ENCODE measurements around the gene THOC6.
"Not testable (repeated sequence)": the region's sequence is repeated elsewhere in the genome, so short reads cannot be mapped to it uniquely, and the experiment has no call there.

THOC6 gene

GRCh38 chr16:3054965-3055733, 31.3 kb downstream of the THOC6 start:
- DNase-seq (ENCODE audit: low read depth, low spot score), result no peak

DNA sequence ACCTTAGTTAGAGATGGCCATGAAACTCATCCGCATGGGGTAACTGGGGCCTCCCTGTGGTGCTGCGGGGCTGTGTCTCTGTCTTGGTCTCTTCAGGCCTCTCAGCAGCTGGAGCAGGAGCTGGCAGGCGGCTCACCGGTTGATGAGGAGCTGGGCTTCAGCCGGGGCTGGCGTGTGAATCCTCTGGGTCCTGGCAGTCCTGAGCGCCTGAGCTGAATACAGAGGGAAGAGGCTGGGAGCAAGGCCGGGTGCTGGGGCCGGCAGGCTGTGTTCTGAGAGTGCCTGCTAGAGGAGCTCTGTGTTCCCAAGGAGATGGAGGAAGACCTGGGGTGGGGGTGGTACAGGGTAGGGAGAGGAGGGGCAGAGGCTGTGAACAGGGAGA, 31.9 kb downstream of the THOC6 start:
- not testable (repeated sequence) for DNase-seq (ENCODE audit: low read depth, low spot score)

GRCh38 chr16:3056336-3057180, 32.7 kb downstream of the THOC6 start:
- DNase-seq (ENCODE audit: low read depth, low spot score), result no peak

- DNase-seq (ENCODE audit: low read depth, low spot score), result no peak
Measured at GRCh38 chr16:3057181-3058138, 33.6 kb downstream of the THOC6 start.

DNA sequence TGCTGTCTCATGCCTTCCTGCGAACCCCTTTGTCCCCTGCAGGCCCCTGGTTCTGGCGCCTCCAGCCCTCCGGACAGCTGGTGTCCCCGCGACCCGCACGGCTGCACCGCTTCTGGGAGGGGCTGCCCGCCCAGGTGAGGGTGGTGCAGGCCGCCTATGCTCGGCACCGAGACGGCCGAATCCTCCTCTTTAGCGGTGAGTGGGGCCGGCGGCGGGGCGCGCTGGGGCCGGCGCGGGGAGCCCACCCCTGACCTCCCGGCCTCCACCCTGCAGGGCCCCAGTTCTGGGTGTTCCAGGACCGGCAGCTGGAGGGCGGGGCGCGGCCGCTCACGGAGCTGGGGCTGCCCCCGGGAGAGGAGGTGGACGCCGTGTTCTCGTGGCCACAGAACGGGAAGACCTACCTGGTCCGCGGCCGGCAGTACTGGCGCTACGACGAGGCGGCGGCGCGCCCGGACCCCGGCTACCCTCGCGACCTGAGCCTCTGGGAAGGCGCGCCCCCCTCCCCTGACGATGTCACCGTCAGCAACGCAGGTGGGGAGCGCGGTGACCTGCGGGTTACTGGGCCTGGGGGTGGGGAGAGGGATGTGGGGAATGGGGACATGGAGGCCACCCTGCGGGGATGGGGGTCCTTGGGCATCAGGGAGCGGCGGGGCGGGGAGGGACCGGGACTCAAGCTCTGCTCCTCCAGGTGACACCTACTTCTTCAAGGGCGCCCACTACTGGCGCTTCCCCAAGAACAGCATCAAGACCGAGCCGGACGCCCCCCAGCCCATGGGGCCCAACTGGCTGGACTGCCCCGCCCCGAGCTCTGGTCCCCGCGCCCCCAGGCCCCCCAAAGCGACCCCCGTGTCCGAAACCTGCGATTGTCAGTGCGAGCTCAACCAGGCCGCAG, 34.5 kb downstream of the THOC6 start:
- DNase-seq (ENCODE audit: low read depth, low spot score), result no peak

DNA sequence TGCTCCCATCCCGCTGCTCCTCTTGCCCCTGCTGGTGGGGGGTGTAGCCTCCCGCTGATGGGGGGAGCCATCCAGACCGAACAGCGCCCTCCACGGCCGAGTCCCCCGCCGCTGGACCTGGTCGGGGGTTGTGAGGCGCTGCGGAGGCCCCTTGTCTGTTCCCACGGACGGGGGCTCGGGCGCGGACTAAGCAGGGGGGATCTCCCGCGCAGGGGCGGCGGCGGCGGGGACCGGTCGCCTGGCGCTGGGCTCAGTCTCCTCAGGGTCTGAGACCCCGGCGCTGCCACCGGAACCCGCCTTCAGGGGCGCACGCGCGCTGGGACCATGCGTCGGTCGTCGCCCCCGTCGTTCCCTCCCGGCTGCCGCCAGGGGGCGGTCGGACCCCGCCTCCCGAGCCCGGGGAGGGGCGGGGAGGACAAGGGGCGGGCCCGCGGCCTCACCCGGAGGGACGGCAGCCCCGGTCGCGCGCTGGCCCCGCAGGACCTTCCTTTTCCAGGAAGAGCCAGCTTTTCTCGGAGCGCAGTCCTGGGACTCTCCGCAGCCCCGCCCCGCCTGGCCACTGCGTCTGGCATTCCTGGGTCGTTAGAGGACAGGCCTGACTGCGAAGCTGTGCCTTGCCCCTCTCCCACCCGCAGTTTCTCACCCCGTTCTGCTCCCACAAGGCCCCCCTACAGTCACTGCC, 35.3 kb downstream of the THOC6 start:
- no peak for DNase-seq (ENCODE audit: low read depth, low spot score)

DNA sequence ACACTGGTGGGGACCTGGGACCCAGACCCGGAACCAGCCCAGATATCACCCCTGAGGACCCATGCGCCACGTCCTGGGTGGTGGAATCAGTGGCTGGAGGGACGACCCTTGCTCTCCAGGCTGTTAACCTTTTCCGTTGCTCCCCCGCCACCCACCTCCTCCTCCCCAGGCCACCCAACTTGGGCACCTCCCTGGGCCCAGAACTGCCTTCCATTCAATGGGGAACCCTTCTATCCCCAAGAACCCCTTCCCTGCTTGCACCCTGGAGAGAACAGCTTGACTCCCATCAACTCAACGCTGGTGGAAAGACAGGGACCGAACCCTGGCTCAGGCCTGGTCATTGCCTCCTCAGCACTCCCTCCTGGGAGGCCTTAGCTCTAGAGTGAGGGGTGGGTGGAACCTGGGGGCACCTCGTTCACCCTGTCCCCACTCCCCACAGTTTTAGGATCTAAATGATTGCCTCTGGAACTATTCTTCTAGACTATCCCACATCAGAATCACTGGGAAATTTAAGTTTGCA, 35.9 kb downstream of the THOC6 start:
- DNase-seq (ENCODE audit: low read depth, low spot score), result no peak

DNA sequence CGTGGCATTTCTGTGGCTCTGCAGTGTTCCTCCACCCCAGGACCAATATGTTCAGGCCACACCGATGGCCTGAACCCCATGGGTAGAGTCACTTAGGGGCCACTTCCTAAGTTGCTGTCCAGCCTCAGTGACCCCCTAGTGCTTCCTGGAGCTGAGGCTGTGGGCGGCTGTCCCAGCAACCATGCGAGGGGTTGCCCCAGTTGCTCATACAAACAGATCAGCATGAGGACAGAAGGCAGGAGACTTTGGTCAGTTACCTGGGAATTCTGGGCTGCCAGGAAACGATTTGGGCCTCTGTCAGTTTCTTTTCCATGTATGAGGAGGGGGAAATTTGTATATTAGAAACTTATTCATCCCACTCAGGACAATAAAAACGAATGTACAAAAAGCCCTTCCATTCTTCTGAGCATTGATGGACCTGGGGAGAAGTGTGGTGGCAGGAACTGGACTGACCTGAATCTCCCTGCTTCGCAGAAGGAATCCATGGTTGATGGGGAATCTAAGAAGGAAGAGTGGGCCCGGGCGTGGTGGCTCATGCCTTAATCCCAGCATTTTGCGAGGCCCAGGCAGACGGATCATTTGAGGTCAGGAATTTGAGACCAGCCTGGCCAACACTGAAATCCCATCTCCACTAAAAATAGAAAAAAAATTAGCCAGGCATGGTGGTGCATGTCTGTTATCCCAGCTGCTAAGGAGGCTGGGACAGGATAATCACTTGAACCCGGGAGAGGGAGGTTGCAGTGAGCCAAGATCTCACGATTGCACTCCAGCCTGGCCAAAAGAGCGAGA, 36.7 kb downstream of the THOC6 start:
- DNase-seq (ENCODE audit: low read depth, low spot score), result no peak

- no peak for DNase-seq (ENCODE audit: low read depth, low spot score)
Measured at GRCh38 chr16:3062553-3062952, 38.7 kb downstream of the THOC6 start.

DNA sequence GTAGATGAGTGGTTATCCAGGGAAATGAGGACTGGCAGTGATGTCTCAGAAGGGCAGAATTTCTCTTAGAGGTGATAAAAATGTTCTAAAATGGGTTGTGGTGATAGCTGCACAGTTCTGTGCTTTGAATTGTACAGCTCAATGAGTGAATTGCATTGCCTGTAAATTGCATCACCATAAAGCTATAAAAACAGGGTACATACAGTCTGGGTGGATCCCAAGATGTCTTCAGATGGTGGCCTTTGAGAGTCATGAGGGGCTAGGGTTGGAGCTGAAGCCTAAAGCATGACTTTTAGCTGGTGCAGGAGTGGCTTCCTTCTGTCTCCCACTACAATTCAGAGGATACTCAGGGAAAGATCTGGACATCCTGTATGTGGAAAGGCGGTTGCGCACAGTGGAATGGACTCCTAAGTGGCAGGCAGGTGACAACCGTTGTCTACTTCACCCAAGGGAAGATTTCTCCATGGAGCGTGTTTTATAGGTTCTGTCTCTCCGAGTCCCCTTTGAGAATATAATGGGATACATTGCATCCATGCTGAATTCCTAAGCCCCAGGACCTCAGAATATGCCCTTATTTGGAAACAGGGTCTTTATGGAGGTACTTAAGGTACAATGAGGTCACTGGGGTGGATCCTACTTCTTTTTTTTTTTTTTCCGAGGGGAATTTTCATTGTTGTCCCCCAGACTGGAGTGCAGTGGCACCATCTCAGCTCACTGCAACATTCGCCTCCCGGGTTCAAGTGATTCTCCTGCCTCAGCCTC, 40.0 kb downstream of the THOC6 start:
- DNase-seq (ENCODE audit: low read depth, low spot score), result no peak

DNA sequence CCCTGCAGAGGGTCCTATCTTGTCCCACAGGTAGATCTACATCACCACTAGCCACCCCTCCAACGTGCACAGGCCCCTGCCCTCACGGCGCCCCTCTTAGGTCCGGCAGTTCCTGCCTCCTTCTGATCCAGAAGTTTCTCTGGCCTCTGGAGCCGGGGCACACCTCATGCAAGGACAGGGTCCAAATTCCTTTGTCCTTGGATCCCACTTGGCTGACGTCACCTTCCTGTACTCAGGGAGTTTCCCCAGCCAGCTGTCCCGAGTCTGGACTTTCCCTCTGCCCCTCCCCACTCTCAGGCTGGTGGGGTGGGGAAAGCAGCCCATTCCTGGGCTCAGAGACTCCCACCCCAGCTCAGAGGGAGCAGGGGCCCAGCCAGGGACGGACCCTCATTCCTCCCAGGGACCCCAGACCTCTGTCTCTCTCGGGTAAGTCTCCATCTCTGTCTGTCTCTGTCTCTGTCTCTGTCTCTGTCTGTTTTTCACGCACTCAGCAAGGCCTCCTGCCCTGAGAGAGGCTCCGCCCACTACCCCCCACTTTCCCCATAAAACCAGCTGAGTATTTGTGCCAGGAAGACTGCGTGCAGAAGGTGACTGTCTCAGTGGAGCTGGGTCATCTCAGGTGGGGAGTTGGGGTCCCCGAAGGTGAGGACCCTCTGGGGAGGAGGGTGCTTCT, 41.4 kb downstream of the THOC6 start, which contains the start of gene IL32:
TSS of gene IL32 (plus strand) at position 572 of the 673 bp plus-strand sequence. CDS start 172 bp downstream, outside the sequence.
- DNase-seq (ENCODE audit: low read depth, low spot score), result no peak

DNA sequence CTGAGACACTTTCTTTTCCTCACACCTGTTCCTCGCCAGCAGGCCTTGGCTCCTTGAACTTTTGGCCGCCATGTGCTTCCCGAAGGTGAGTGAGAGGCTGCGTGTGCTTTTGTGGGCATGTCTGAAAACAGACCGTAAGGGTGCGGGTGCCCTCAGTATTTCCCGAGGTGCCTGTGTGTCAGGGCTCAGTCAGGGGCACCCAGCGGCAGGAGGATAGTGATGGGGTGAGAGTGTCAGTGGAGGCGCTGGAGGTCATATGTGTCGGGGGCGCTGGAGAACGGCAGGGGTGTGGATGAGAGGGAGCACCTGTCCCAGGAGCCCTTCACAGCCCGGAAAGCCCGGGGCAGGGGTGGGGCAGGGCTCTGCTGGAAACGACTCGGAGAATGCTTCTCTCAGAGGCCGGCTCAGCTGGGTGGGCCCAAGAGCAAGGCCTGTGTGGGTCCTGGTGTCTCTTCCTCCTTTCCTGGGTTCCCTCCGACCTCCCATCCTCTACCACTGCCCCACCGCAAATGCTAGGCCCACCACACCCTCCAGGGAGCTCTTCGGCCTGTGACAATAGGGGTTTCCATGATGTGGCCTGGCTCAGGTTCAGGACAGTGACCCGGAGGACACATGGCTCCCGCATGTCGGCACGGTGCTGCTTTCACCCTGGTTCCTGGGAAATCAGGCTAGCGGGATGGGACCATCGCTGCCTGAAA, 42.1 kb downstream of the THOC6 start:
- DNase-seq (ENCODE audit: low read depth, low spot score), result no peak

- no peak for DNase-seq (ENCODE audit: low read depth, low spot score)
Measured at GRCh38 chr16:3066440-3066748, 42.6 kb downstream of the THOC6 start.

DNA sequence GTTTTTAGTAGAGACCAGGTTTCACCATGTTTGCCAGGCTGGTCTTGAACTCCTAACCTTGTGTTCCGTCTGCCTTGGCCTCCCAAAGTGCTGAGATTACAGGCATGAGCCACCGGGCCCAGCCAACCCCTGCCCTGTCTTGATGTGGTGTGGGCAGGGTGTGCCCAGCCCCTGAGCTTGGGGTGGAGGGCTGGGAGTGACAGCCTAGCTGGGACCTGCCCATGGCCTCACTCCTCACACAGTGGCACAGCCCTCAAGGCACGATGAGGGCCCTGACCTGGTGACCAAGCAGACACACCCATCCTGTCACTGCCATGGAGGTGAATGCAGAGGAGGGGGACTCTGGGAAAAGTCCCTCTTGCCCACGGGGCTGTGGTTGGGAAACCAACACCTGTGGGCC, 44.7 kb downstream of the THOC6 start:
- DNase-seq (ENCODE audit: low read depth, low spot score), result no peak

GRCh38 chr16:3069146-3069545, 45.3 kb downstream of the THOC6 start:
- DNase-seq (ENCODE audit: low read depth, low spot score), result not testable (repeated sequence)

DNA sequence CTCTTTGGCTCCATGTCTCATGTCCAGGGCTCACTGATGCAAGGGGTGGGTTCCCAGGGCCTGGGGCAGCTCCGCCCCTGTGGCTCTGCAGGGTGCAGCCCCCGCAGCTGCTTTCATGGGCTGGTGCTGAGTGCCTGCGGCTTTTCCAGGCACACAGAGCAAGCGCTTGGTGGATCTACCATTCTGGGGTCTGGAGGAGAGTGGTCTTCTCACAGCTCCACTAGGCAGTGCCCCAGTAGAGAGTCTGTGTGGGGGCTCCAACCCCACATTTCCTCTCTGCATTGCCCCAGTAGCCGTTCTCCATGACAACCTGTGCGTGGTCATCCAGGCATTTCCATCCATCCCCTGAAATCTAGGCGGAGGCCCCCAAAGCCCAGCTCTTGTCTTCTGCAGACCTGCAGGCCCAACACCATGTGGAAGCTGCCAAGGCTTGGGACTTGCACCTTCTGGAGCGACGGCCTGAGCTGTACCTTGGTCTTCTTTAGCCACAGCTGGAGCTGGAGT, 46.8 kb downstream of the THOC6 start:
- no peak for DNase-seq (ENCODE audit: low read depth, low spot score)

- DNase-seq (ENCODE audit: low read depth, low spot score), result no peak
Measured at GRCh38 chr16:3071655-3072054, 47.8 kb downstream of the THOC6 start.
